DMS53 treated with DMSO at 0.1 percent for 48 hours (cell line): ENCODE measurements around the gene TECTB.

Source experiments
- DNase-seq: peaks from one replicate; lab custom pipeline; 2025; ENCODE audit not compliant: unreplicated experiment; lab: John Stamatoyannopoulos, UW

Gene TECTB

DNA sequence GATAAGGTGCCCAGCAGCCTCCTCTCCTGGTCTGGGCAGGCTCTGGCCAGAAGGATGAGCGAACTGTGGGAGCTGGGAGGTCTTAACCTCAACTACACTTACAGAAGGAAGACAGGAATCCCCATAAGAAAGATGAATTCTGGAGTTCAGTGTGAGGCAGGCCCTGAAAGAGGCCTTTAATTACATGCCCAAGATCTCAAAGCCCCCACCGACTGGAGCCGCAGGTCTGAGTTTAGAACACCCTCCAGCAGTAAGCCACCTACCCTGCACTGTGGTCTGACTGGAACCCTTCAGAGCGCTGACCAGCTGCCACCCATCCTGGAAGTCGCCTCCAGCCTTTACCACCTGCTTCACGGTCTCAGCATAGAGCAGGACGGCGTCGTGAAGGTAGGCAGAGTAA is 62.5 kb downstream of the TECTB start:
- DNase-seq: no peak

DNA sequence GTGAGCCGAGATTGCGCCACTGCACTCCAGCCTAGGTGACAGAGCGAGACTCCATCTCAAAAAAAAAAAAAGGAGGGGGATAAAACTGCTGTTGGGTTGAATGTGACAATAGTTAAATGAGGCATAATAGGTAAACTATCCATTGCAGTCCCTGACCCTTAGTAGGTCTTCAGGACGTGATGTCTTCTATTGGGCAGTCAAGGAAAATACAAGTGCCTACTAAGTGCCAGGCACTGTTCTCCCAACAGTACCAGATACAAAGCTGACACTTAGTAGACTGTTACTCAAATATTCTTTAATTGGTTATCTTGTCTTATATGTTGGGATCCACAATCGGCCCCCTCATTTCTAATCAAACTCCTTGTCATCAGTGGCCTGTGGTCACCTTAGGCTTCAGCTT is 63.6 kb downstream of the TECTB start:
- no peak for DNase-seq

DNA sequence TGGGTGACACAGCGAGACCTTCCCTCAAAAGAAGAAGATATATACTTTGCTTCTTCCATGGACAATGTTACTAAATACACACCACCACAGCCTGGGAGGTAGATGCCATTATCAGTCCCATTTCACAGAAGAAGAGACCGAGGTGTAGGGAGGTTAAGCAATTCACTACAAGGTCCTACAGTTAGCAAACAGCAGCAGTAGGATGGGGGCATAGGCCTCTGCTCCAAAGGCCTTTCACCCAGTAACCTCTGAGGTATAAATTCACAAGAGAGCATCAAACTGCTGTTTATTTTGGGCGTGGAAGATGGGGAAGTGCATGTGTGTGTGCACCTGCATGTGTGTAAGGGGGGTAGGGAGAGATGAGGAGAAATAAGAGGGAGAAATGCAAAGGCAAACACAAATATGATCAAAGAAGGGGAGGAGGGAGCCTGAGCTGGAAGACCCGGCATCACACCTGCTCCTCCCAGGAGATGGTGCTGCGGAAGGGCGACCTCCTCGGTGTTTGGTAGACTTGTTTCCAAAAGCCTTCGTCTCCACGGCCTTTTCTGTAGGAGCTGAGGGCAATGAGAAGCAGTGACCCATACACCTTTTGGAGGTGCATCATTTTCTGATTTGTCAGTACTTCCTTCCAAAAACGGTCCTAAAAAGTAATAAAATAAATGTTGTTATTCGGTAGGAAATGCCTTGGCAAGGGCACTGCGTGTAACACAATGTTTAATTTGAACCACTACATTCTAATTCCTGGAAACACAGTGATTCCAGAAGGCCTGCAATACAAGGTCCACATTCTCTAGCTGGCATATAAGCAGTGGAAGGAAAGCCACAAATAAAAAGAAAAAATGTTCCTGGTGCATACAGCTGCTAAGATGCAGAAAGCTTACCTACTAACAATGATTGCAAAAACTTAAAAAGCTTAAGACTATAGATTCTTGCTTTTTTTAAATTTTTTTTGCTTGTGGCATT is 64.8 kb downstream of the TECTB start:
- DNase-seq: no peak

DNA sequence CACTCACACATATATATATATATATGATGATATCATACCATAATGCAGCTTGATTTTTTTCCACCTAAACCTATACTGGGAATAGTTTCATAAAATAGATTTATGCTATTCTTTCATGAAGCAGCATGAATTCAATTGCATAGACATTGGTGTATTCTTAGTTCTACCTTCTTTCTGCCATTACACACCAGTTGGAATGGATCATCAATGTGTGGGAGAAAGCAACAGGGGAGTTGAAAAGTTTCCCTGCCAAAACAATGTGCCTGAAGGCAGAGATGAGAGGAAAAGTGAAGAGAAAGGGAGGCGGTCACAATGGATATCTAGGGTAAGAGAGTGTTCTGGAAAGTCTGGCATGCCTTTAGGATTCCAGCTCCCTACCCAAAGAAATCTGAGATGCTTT is 65.6 kb downstream of the TECTB start:
- no peak for DNase-seq

DNA sequence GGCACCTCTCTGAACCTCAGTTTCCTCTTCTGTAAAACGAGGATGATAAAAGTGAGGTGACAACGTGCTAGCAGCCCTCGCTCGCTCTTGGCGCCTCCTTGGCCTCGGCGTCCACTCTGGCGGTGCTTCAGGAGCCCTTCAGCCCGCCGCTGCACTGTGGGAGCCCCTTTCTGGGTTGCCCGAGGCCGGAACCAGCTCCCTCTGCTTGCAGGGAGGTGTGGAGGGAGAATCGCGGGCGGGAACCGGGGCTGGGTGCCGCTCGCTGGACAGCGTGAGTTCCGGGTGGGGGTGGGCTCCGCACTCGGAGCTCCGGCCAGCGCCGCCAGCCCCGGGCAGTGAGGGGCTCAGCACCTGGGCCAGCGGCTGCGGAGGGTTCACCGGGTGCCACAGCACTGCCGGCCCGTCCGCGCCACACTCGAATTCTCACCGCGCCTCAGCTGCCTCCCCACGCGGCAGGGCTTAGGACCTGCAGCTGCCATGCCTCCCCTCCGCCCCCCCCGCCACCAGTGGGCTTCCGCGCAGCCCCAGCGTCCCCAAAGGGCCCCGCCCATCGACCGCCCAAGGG is 66.4 kb downstream of the TECTB start:
- no peak for DNase-seq

DNA sequence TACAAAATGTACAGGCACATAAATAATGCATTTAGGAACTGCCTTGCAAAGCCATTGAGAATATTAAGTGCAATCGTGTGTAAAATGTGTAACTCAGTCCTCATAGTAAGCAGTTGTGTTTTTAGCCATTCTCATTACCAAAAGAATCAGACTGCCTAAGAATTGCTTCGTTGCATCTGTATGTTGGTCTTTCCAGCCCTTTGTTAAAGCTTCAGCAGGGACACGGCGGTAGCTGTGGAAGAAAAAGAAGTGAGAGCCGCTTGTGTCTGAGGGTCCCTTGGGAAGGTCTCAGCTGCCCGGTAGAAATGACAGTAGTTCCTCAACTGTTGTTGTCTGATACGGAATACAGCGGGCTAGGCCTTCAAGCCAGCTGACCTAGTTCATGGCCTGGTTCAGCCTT is 67.9 kb downstream of the TECTB start:
- no peak for DNase-seq

DNA sequence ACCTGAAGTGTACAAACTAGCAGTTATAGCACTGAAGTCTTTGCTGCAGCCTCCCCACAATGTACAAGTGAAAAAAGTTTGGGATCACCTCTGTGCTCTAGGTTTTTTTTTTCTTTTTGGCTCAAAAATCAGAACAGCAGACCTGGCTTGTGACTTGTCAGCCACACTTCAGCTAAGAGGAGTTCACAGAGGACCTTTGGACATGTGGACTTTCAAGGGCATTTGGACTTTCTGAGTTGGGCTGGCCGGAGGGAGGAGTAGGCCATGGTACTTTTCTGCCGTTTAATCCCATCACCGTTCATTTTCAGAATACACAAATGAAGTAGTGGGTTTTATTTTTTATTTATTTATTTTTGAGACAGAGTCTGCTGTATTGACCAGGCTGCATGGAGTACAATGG is 68.8 kb downstream of the TECTB start:
- DNase-seq: no peak

DNA sequence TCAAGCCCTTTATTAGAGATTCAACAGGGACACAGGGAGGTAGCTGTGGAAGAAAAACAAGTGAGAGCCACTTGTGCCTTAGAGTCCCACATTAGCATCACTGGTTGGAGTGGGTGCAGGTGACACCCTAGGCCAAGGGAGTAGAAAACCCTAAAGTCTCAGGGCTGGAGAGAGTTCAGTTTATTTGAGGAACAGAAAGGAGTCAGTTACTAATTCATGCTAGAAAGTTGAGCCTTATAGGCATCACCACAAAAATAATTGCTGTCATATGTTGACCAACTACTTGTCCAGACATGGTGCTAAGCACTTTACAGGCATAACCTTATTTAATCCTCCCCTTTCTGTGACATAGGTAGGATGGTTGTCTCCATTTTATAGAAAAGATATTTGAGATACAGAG is 69.8 kb downstream of the TECTB start:
- no peak for DNase-seq
